Measurements from ENCODE around the gene GALNT2. TPM values are rescaled to one million over a fixed set of nuclear protein-coding genes. Genes with fewer than 3 reads are reported as not detected.

GALNT2 gene
- polyA plus RNA-seq, 4 donors, result 10.8 to 43.9 (median 23.3) TPM

- peak in 1 of 2 donors; percentile 19 for DNase-seq
- Histone ChIP-seq H3K4me3 (ENCODE audit: low read depth in 1 of 3, low read length in 3 of 3) (no peak overlapping the region), H3K27ac (ENCODE audit: low read depth in 1 of 3, low read length in 2 of 3) (peak overlapping the region in 2 of 3 donors; percentile 5 to 75), H3K27me3 (ENCODE audit: control insufficient read depth in 3 of 3, insufficient read depth in 3 of 3, low read length in 3 of 3) (no peaks in the 10 kb centered on the region), H3K9me3 (ENCODE audit: control insufficient read depth in 2 of 2, insufficient read depth in 1 of 2, low read depth in 1 of 2, low read length in 1 of 2) (no peaks in the 10 kb centered on the region), H3K4me1 (ENCODE audit: control insufficient read depth in 3 of 3, insufficient read depth in 2 of 3, low read depth in 1 of 3, low read length in 2 of 3) (peaks cover 0 to 32% (median 10%) of the 10 kb centered on the region in 3 donors), H3K36me3 (ENCODE audit: control insufficient read depth in 3 of 3, insufficient read depth in 2 of 3, low read depth in 1 of 3, low read length in 3 of 3) (peaks cover 0 to 58% (median 6%) of the 10 kb centered on the region in 3 donors)
- FAIRE-seq, result no peak
- WGBS, 3 donors, result 29 to 69% (median 45%) methylated on average over 21 to 23 of the region's 23 CpGs
Measured at GRCh38 chr1:230280906-230281413, 213.9 kb downstream of the GALNT2 start.

GRCh38 chr1:230281556-230281955 lies 214.5 kb downstream of the GALNT2 start:
- 26 to 50% (median 44%) methylated on average over 17 of the region's 17 CpGs for WGBS, 3 donors
- Histone ChIP-seq H3K36me3 (ENCODE audit: control insufficient read depth in 3 of 3, insufficient read depth in 2 of 3, low read depth in 1 of 3, low read length in 3 of 3) (peaks cover 0 to 53% (median 6%) of the 10 kb centered on the region in 3 donors), H3K4me3 (ENCODE audit: low read depth in 1 of 3, low read length in 3 of 3) (no peak overlapping the region), H3K27ac (ENCODE audit: low read depth in 1 of 3, low read length in 2 of 3) (peak overlapping the region in 2 of 3 donors; percentile 5 to 75), H3K4me1 (ENCODE audit: control insufficient read depth in 3 of 3, insufficient read depth in 2 of 3, low read depth in 1 of 3, low read length in 2 of 3) (peaks cover 0 to 32% (median 10%) of the 10 kb centered on the region in 3 donors), H3K9me3 (ENCODE audit: control insufficient read depth in 2 of 2, insufficient read depth in 1 of 2, low read depth in 1 of 2, low read length in 1 of 2) (no peaks in the 10 kb centered on the region), H3K27me3 (ENCODE audit: control insufficient read depth in 3 of 3, insufficient read depth in 3 of 3, low read length in 3 of 3) (no peaks in the 10 kb centered on the region)
- FAIRE-seq (no peak), DNase-seq (peak in 1 of 2 donors; percentile 64)

GRCh38 chr1:230282157-230282556 lies 215.1 kb downstream of the GALNT2 start:
- FAIRE-seq, result no peak
- no peak overlapping the region for H3K4me3 ChIP-seq (ENCODE audit: low read depth in 1 of 3, low read length in 3 of 3)
- no peaks in the 10 kb centered on the region for H3K9me3 ChIP-seq (ENCODE audit: control insufficient read depth in 2 of 2, insufficient read depth in 1 of 2, low read depth in 1 of 2, low read length in 1 of 2)
- peak; percentile 94 to 98 for DNase-seq
- no peaks in the 10 kb centered on the region for H3K27me3 ChIP-seq (ENCODE audit: control insufficient read depth in 3 of 3, insufficient read depth in 3 of 3, low read length in 3 of 3)
- WGBS, 3 donors, result 8 to 30% (median 14%) methylated on average over 3 of the region's 3 CpGs
- peaks cover 0 to 48% (median 6%) of the 10 kb centered on the region in 3 donors for H3K36me3 ChIP-seq (ENCODE audit: control insufficient read depth in 3 of 3, insufficient read depth in 2 of 3, low read depth in 1 of 3, low read length in 3 of 3)
- peak overlapping the region; percentile 33 to 75 (median 56) for H3K27ac ChIP-seq (ENCODE audit: low read depth in 1 of 3, low read length in 2 of 3)
- peaks cover 0 to 32% (median 10%) of the 10 kb centered on the region in 3 donors for H3K4me1 ChIP-seq (ENCODE audit: control insufficient read depth in 3 of 3, insufficient read depth in 2 of 3, low read depth in 1 of 3, low read length in 2 of 3)

GRCh38 chr1:230283678-230284077 lies 216.6 kb downstream of the GALNT2 start:
- no peak for FAIRE-seq
- Histone ChIP-seq H3K9me3 (ENCODE audit: control insufficient read depth in 2 of 2, insufficient read depth in 1 of 2, low read depth in 1 of 2, low read length in 1 of 2) (no peaks in the 10 kb centered on the region), H3K4me1 (ENCODE audit: control insufficient read depth in 3 of 3, insufficient read depth in 2 of 3, low read depth in 1 of 3, low read length in 2 of 3) (peaks cover 0 to 32% (median 10%) of the 10 kb centered on the region in 3 donors), H3K36me3 (ENCODE audit: control insufficient read depth in 3 of 3, insufficient read depth in 2 of 3, low read depth in 1 of 3, low read length in 3 of 3) (peaks cover 0 to 41% (median 4%) of the 10 kb centered on the region in 3 donors), H3K27ac (ENCODE audit: low read depth in 1 of 3, low read length in 2 of 3) (no peak overlapping the region), H3K27me3 (ENCODE audit: control insufficient read depth in 3 of 3, insufficient read depth in 3 of 3, low read length in 3 of 3) (no peaks in the 10 kb centered on the region), H3K4me3 (ENCODE audit: low read depth in 1 of 3, low read length in 3 of 3) (no peak overlapping the region)
- no peak for DNase-seq
- WGBS, 3 donors, result 92 to 94% (median 94%) methylated on average over 12 of the region's 12 CpGs

GRCh38 chr1:230284891-230285290 lies 217.9 kb downstream of the GALNT2 start:
- peaks cover 0 to 32% (median 10%) of the 10 kb centered on the region in 3 donors for H3K4me1 ChIP-seq (ENCODE audit: control insufficient read depth in 3 of 3, insufficient read depth in 2 of 3, low read depth in 1 of 3, low read length in 2 of 3)
- no peaks in the 10 kb centered on the region for H3K9me3 ChIP-seq (ENCODE audit: control insufficient read depth in 2 of 2, insufficient read depth in 1 of 2, low read depth in 1 of 2, low read length in 1 of 2)
- H3K27me3 ChIP-seq (ENCODE audit: control insufficient read depth in 3 of 3, insufficient read depth in 3 of 3, low read length in 3 of 3), result no peaks in the 10 kb centered on the region
- no peak overlapping the region for H3K27ac ChIP-seq (ENCODE audit: low read depth in 1 of 3, low read length in 2 of 3)
- 64 to 78% (median 64%) methylated on average over 10 of the region's 10 CpGs for whole genome bisulfite sequencing, 3 donors
- H3K36me3 ChIP-seq (ENCODE audit: control insufficient read depth in 3 of 3, insufficient read depth in 2 of 3, low read depth in 1 of 3, low read length in 3 of 3), result peaks cover 0 to 29% (median 0%) of the 10 kb centered on the region in 3 donors
- peak in 1 of 2 donors; percentile 54 for DNase-seq
- H3K4me3 ChIP-seq (ENCODE audit: low read depth in 1 of 3, low read length in 3 of 3), result no peak overlapping the region
- FAIRE-seq, result no peak

- FAIRE-seq, result no peak
- DNase-seq, result no peak
- Histone ChIP-seq H3K4me1 (ENCODE audit: control insufficient read depth in 3 of 3, insufficient read depth in 2 of 3, low read depth in 1 of 3, low read length in 2 of 3) (peaks cover 0 to 32% (median 10%) of the 10 kb centered on the region in 3 donors), H3K27me3 (ENCODE audit: control insufficient read depth in 3 of 3, insufficient read depth in 3 of 3, low read length in 3 of 3) (no peaks in the 10 kb centered on the region), H3K9me3 (ENCODE audit: control insufficient read depth in 2 of 2, insufficient read depth in 1 of 2, low read depth in 1 of 2, low read length in 1 of 2) (no peaks in the 10 kb centered on the region), H3K27ac (ENCODE audit: low read depth in 1 of 3, low read length in 2 of 3) (no peak overlapping the region), H3K36me3 (ENCODE audit: control insufficient read depth in 3 of 3, insufficient read depth in 2 of 3, low read depth in 1 of 3, low read length in 3 of 3) (peaks cover 0 to 24% (median 0%) of the 10 kb centered on the region in 3 donors), H3K4me3 (ENCODE audit: low read depth in 1 of 3, low read length in 3 of 3) (no peak overlapping the region)
- 87 to 88% (median 88%) methylated on average over 7 of the region's 7 CpGs for WGBS, 3 donors
Measured at GRCh38 chr1:230285351-230285750, 218.3 kb downstream of the GALNT2 start.

- FAIRE-seq (no peak), DNase-seq (no peak)
- Histone ChIP-seq H3K9me3 (ENCODE audit: control insufficient read depth in 2 of 2, insufficient read depth in 1 of 2, low read depth in 1 of 2, low read length in 1 of 2) (no peaks in the 10 kb centered on the region), H3K36me3 (ENCODE audit: control insufficient read depth in 3 of 3, insufficient read depth in 2 of 3, low read depth in 1 of 3, low read length in 3 of 3) (peaks cover 0 to 15% (median 0%) of the 10 kb centered on the region in 3 donors), H3K4me3 (ENCODE audit: low read depth in 1 of 3, low read length in 3 of 3) (no peak overlapping the region), H3K4me1 (ENCODE audit: control insufficient read depth in 3 of 3, insufficient read depth in 2 of 3, low read depth in 1 of 3, low read length in 2 of 3) (peaks cover 0 to 22% (median 5%) of the 10 kb centered on the region in 3 donors), H3K27ac (ENCODE audit: low read depth in 1 of 3, low read length in 2 of 3) (no peak overlapping the region), H3K27me3 (ENCODE audit: control insufficient read depth in 3 of 3, insufficient read depth in 3 of 3, low read length in 3 of 3) (no peaks in the 10 kb centered on the region)
- WGBS, 3 donors, result 88 to 94% (median 90%) methylated on average over 21 of the region's 21 CpGs
Measured at GRCh38 chr1:230286166-230286889, 219.3 kb downstream of the GALNT2 start.

GRCh38 chr1:230286890-230287269 lies 219.8 kb downstream of the GALNT2 start:
- Histone ChIP-seq H3K9me3 (ENCODE audit: control insufficient read depth in 2 of 2, insufficient read depth in 1 of 2, low read depth in 1 of 2, low read length in 1 of 2) (no peaks in the 10 kb centered on the region), H3K36me3 (ENCODE audit: control insufficient read depth in 3 of 3, insufficient read depth in 2 of 3, low read depth in 1 of 3, low read length in 3 of 3) (peaks cover 0 to 15% (median 0%) of the 10 kb centered on the region in 3 donors), H3K27me3 (ENCODE audit: control insufficient read depth in 3 of 3, insufficient read depth in 3 of 3, low read length in 3 of 3) (no peaks in the 10 kb centered on the region), H3K27ac (ENCODE audit: low read depth in 1 of 3, low read length in 2 of 3) (no peak overlapping the region), H3K4me3 (ENCODE audit: low read depth in 1 of 3, low read length in 3 of 3) (no peak overlapping the region), H3K4me1 (ENCODE audit: control insufficient read depth in 3 of 3, insufficient read depth in 2 of 3, low read depth in 1 of 3, low read length in 2 of 3) (peaks cover 0 to 16% (median 2%) of the 10 kb centered on the region in 3 donors)
- FAIRE-seq (no peak), DNase-seq (no peak)
- 60 to 78% (median 61%) methylated on average over 9 to 10 of the region's 10 CpGs for WGBS, 3 donors

All from small intestine (tissue), 7 donors.